Lower lobe of right lung (tissue), 2 donors: ENCODE data around the gene MVK. TPM values are rescaled to one million over a fixed set of nuclear protein-coding genes. Genes with fewer than 3 reads are reported as not detected.
A peak's percentile ranks its signal among the peaks of the same experiment; 100 is the strongest.

Experiments
- ATAC-seq, 2 donors: fragments of 200-7000 bp; cut with Tn5 transposase; one replicate each; pipeline ENCODE4 v1.9.1; 2020 to 2022; ENCODE audit warnings: mild to moderate bottlenecking in 2 of 2, moderate library complexity in 2 of 2
- DNase-seq: peaks from one replicate; pipeline ENCODE4 v3.0.0-alpha.2; 2020
- H3K27ac ChIP-seq: fragments of 200-600 bp; one replicate; pipeline ENCODE4 v1.8.0; 2022
- H3K27me3 ChIP-seq: fragments of 200-600 bp; one replicate; pipeline ENCODE4 v1.8.0; 2022; ENCODE audit warnings: low read depth
- H3K36me3 ChIP-seq: fragments of 200-600 bp; one replicate; pipeline ENCODE4 v1.8.0; 2022; ENCODE audit warnings: mild to moderate bottlenecking
- H3K4me1 ChIP-seq: fragments of 200-600 bp; one replicate; pipeline ENCODE4 v1.8.0; 2022
- H3K4me3 ChIP-seq: fragments of 200-600 bp; one replicate; pipeline ENCODE4 v1.8.0; 2022; ENCODE audit warnings: mild to moderate bottlenecking
- H3K9me3 ChIP-seq: fragments of 200-600 bp; one replicate; pipeline ENCODE4 v1.8.0; 2022
- intact Hi-C: fragments of 100-400 bp; cut with DNase I; formaldehyde crosslinking; loops from one replicate; pipeline ENCODE4 v1.11.0; 2022
- total RNA-seq: library from RNA; stranded (reverse); fragmentation: NEBNext Ultra II Directional; extraction: Animal tissue kit (Norgen Biotek cat#: 25700); gene quantifications from one replicate; pipeline ENCODE4 v1.2.1, GENCODE V29; 2021
- TF ChIP-seq, protein P1 (sequence below): fragments of 200-600 bp; IDR thresholded peaks from one replicate; pipeline ENCODE4 v1.8.0; 2022; ENCODE audit warnings: antibody characterized with exemption, mild to moderate bottlenecking
- donor health status: DM: no; HTN: yes; CAD: no; lungs with severe emphysema.

The MVK gene
- total RNA-seq, 1 donor from 2014 or later: 25.1 TPM

DNA sequence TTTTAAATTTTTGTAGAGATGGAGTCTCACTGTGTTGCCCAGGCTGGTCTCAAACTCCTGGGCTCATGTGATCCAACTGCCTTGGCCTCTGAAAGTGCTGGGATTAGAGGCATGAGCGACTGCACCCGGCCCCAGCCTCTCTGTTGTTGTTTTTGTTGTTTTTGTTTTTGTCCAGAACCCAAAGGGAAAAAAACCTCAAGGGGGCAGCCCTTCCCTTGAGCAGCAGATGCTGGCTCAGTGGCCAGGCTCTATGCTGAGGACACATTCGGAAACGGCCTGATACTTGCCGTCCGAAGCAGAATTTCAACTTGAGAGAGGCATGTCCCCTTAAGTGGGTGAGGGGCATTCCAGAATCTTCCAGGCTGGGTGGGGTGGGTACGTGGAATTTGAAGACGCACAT, 6.7 kb downstream of the MVK start:
- Histone ChIP-seq H3K27ac (no peak overlapping the region), H3K27me3 (no peaks in the 10 kb centered on the region), H3K36me3 (peaks cover 82% of the 10 kb centered on the region), H3K4me1 (peaks cover under 1% of the 10 kb centered on the region), H3K4me3 (no peak overlapping the region), H3K9me3 (no peaks in the 10 kb centered on the region)
- intact Hi-C loops: no loop called here
- ATAC-seq (no peak), DNase-seq (no peak)
- TF ChIP-seq, protein P1, sequence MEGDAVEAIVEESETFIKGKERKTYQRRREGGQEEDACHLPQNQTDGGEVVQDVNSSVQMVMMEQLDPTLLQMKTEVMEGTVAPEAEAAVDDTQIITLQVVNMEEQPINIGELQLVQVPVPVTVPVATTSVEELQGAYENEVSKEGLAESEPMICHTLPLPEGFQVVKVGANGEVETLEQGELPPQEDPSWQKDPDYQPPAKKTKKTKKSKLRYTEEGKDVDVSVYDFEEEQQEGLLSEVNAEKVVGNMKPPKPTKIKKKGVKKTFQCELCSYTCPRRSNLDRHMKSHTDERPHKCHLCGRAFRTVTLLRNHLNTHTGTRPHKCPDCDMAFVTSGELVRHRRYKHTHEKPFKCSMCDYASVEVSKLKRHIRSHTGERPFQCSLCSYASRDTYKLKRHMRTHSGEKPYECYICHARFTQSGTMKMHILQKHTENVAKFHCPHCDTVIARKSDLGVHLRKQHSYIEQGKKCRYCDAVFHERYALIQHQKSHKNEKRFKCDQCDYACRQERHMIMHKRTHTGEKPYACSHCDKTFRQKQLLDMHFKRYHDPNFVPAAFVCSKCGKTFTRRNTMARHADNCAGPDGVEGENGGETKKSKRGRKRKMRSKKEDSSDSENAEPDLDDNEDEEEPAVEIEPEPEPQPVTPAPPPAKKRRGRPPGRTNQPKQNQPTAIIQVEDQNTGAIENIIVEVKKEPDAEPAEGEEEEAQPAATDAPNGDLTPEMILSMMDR: no peak

DNA sequence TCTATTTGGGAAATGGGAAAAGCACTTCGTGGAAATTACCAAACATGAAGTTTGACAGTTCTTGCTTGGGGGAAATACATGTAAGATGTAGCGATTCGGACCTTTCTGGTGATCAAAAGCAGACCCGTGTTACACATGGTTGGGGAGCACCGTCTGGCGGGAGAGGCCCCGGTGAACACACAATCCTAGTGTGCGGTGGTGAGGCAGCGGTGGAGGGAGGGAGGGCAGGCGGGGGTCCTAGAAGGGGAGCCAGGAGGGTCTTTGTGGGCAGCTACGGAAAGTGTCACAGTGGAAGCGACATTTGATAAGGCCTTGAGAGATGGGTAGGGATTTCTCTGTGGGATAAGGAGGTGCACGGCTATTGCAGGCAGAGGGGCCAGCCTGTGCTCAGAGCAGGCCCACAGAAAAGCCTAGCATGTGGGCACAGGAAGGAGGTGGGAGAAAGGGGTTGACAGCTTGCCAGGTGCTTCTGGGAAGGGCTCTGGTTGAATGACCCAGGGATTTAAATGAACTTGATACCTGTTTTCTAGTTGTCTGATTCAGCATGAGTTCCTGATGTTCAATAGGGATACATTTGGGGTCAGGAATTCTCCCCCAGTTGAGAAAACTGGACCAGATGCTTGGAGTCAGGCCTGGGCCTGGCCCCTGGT, 7.2 kb downstream of the MVK start:
- peaks cover 83% of the 10 kb centered on the region for H3K36me3 ChIP-seq
- intact Hi-C loops: no loop called here
- H3K9me3 ChIP-seq: no peaks in the 10 kb centered on the region
- DNase-seq (no peak), ATAC-seq (no peak)
- H3K27me3 ChIP-seq: no peaks in the 10 kb centered on the region
- H3K27ac ChIP-seq: no peak overlapping the region
- H3K4me3 ChIP-seq: no peak overlapping the region
- TF ChIP-seq, protein P1: no peak
- no peaks in the 10 kb centered on the region for H3K4me1 ChIP-seq

DNA sequence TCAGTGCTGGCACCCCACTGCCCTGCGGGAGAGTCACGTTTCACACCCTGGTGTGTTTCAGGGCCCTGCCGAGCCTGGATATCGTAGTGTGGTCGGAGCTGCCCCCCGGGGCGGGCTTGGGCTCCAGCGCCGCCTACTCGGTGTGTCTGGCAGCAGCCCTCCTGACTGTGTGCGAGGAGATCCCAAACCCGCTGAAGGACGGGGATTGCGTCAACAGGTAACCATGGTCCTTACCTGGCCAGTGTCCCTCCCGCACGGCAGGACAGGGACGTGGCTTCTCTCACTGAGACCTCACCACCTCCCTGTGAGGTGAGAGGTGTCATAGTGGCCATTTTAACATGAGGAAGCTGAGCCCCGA, 7.7 kb downstream of the MVK start:
- Histone ChIP-seq H3K36me3 (peaks cover 83% of the 10 kb centered on the region), H3K4me1 (no peaks in the 10 kb centered on the region), H3K4me3 (no peak overlapping the region), H3K27ac (no peak overlapping the region), H3K27me3 (no peaks in the 10 kb centered on the region), H3K9me3 (no peaks in the 10 kb centered on the region)
- ATAC-seq (no peak), DNase-seq (no peak)
- TF ChIP-seq, protein P1: no peak
- intact Hi-C loops: no loop called here

DNA sequence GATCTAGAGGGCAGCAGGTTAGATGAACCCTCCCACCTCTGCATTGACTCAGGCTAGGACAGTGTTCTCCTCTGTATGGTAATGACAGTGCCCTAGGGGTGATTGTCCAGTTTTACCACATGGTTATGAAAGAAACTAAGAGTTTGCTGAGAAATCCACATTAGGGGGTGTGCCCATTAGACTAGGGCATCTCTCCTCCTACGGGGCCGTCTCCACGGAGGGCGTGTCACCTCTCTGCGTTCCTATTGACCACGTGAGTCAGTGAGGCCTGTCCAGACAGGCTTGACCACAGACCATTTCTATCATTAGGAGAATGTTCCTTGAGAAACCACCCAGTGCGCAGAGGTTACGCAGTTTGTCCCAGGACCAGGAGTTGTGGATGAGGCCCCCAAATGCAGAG, 8.3 kb downstream of the MVK start:
- H3K27ac ChIP-seq: peak overlapping the region; percentile 7
- intact Hi-C loops: no loop called here
- TF ChIP-seq, protein P1: no peak

DNA sequence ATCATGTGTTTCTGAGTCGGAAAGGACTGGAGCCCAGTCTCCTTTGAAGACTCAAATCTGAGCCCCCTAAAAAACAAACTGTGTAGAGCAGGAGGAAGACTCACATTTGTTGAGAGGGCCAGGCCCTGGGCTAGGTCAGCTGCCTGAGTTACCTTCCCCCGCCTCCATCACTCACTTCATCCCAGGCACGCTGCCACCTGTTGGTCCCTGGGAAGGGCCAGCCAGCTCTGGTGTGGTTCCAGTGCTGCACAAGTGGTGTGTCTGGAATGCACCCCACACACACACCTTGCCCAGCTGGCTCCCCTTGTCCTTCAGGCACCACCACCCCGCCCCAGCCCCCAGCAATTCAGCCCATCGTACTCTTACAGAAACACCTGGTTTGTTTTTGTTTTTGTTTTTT, 9.0 kb downstream of the MVK start:
- peak; percentile 91 to 94 for ATAC-seq

More for the DNA sequence above, 8.3 kb downstream of the MVK start:
- Histone ChIP-seq H3K9me3 (no peaks in the 10 kb centered on the region), H3K27me3 (no peaks in the 10 kb centered on the region), H3K36me3 (peaks cover 83% of the 10 kb centered on the region), H3K4me3 (no peak overlapping the region), H3K4me1 (no peaks in the 10 kb centered on the region)
- ATAC-seq (peak; percentile 75 to 78), DNase-seq (peak; percentile 66)

More for the DNA sequence above, 9.0 kb downstream of the MVK start:
- Histone ChIP-seq H3K36me3 (peaks cover 81% of the 10 kb centered on the region), H3K4me1 (no peaks in the 10 kb centered on the region), H3K27me3 (no peaks in the 10 kb centered on the region), H3K4me3 (no peak overlapping the region), H3K27ac (no peak overlapping the region), H3K9me3 (no peaks in the 10 kb centered on the region)
- DNase-seq: peak; percentile 89
- intact Hi-C loops: no loop called here
- TF ChIP-seq, protein P1: no peak
